Spinal cord (tissue), 10 donors: ENCODE data around the gene KLHL11. TPM values are rescaled to one million over a fixed set of nuclear protein-coding genes. Genes with fewer than 3 reads are reported as not detected.

Experiments used
- DNase-seq, 6 donors: peaks; one replicate each; pipeline versions ENCODE4 v3.0.0 to v3.0.0-alpha.2; 2013 to 2015; ENCODE audit warnings: low spot score in 6 of 6, low read depth in 4 of 6
- H3K27ac ChIP-seq: one replicate; pipeline ENCODE4 v1.5.1; 2013; ENCODE audit warnings: low read depth, low read length, control low read depth
- H3K27me3 ChIP-seq: one replicate; pipeline ENCODE4 v1.6.1; 2013; ENCODE audit warnings: low read length; ENCODE audit not compliant: control insufficient read depth, insufficient read depth
- H3K36me3 ChIP-seq: one replicate; pipeline ENCODE4 v1.6.1; 2013; ENCODE audit warnings: low read length; ENCODE audit not compliant: control insufficient read depth, insufficient read depth
- H3K4me1 ChIP-seq: one replicate; pipeline ENCODE4 v1.6.1; 2013; ENCODE audit warnings: low read length; ENCODE audit not compliant: control insufficient read depth, insufficient read depth
- H3K4me3 ChIP-seq: one replicate; pipeline ENCODE4 v1.5.1; 2013; ENCODE audit warnings: low read depth, low read length, control low read depth
- H3K9me3 ChIP-seq: one replicate; pipeline ENCODE4 v1.6.1; 2013; ENCODE audit warnings: low read length; ENCODE audit not compliant: control insufficient read depth, insufficient read depth
- WGBS: methylation state at CpG from one replicate; pipeline ENCODE4 v1.1.5; 2013; ENCODE audit warnings: missing lambda C conversion rate; ENCODE audit not compliant: insufficient coverage; 5-methylcytosine and 5-hydroxymethylcytosine counted together
- polyA plus RNA-seq, 2 donors: library from polyadenylated mRNA; unstranded; fragments of 120-200 nt; gene quantifications; one replicate each; pipeline ENCODE4 v1.2.1, GENCODE V29; 2013; ENCODE audit not compliant: insufficient read length in 2 of 2
- small RNA-seq: library from RNA; depleted of rRNA; stranded (forward); fragments of <200 nt; gene quantifications from one replicate; pipeline ENCODE3, GENCODE V24; 2014; ENCODE audit warnings: low replicate concordance
- total RNA-seq, 2 donors: library from RNA; depleted of rRNA in 1 of 2; stranded (reverse); fragments of 120-200 nt in 1 of 2; fragments of >200 nt in 1 of 2; gene quantifications; one replicate each; pipeline versions ENCODE4 v1.2.3 to v1.2.4, GENCODE V29; 2013 to 2014
- donor health status: healthy.

Gene KLHL11
- total and polyA plus RNA-seq, 4 donors: 11.1 to 64.6 (median 23.5) TPM

DNA sequence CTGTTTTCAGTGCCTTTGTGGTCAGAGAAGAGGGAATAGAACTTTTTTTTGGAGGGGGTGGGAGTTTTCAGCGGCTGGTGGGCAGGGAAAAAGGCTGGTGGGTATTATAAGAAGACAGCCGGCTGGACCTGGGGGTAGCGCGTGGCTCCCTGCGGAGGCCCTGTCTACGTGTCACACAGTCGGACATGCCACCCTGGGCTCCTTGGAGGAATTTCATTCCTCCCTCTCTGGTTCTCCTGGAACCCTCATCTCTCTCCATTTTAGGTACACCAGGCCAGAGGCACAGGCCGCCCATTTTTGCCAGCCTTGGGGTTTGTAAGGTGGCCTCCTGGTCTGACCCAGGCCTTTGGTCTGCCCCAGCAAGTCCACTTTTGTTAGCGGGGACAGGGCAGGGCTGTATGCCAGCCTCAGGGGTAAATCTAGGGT is 51.5 kb downstream of the KLHL11 start:
- H3K4me1 ChIP-seq: peaks cover 40% of the 10 kb centered on the region
- peaks cover 22% of the 10 kb centered on the region for H3K36me3 ChIP-seq
- H3K4me3 ChIP-seq: peak overlapping the region; percentile 75
- H3K9me3 ChIP-seq: no peaks in the 10 kb centered on the region
- WGBS: 35% methylated on average over 9 of the region's 9 CpGs
- DNase-seq: no peak
- H3K27ac ChIP-seq: no peak overlapping the region
- H3K27me3 ChIP-seq: no peaks in the 10 kb centered on the region

DNA sequence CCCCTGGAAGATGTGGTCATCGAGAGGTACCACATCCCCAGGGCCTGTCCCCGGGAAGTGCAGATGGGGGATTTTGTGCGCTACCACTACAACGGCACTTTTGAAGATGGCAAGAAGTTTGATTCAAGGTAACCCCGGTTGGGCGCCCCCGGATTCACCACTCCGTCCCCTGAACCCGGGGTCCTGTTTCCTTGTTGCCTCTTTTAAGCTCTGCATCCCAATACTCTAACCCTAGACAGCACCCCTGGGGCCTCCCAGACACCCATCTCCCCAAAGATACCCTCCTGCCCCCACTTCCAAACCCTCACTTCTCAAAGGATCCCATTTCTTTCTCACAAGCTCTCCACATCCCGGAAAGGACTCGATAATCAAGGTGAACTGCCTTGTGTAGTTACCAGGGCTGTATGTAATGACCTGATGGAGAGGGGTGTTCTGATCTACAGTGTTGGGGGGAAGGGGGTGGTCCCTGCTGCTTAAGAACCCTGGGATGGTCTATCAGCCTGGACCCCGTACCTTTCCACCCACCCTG is 52.0 kb downstream of the KLHL11 start:
- H3K4me1 ChIP-seq: peaks cover 40% of the 10 kb centered on the region
- DNase-seq: no peak
- peak overlapping the region; percentile 75 for H3K4me3 ChIP-seq
- H3K27me3 ChIP-seq: no peaks in the 10 kb centered on the region
- no peaks in the 10 kb centered on the region for H3K9me3 ChIP-seq
- WGBS: 4% methylated on average over 9 of the region's 12 CpGs
- peak overlapping the region; percentile 80 for H3K27ac ChIP-seq
- H3K36me3 ChIP-seq: peaks cover 24% of the 10 kb centered on the region

DNA sequence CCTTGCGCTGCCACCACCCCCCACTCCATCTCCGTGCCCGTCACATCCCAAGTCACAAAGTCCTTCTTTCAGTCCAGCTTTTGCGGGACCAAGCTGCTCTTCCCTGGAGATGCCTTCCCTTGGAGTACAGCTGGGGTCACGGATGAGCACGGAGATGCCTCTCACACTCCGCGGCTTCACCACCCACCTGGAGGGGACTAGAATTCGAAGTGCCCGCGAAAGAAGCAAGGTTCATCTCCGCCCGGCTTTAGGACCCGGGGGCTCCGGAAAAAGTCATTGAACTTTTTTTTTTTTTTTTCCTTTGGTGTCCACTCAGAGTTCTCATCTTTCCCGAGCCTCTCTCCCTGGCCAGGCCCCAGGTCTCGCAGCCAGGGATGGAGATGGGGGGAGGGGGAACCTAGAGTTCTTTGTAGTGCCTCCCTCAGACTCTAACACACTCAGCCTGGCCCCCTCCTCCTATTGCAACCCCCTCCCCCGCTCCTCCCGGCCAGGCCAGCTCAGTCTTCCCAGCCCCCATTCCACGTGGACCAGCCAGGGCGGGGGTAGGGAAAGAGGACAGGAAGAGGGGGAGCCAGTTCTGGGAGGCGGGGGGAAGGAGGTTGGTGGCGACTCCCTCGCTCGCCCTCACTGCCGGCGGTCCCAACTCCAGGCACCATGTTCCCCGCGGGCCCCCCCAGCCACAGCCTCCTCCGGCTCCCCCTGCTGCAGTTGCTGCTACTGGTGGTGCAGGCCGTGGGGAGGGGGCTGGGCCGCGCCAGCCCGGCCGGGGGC is 52.7 kb downstream of the KLHL11 start, which contains the start of gene FKBP10:
FKBP10 (plus strand) TSS at position 624 of the 771 bp plus-strand sequence; CDS start at position 655, 31 bp downstream.
- 2% methylated on average over 25 of the region's 35 CpGs for WGBS
- peaks cover 40% of the 10 kb centered on the region for H3K4me1 ChIP-seq
- H3K27me3 ChIP-seq: no peaks in the 10 kb centered on the region
- peaks cover 24% of the 10 kb centered on the region for H3K36me3 ChIP-seq
- peak; percentile 57 to 92 (median 77) for DNase-seq
- H3K4me3 ChIP-seq: peak within 1 kb of the TSS; percentile 75
- H3K27ac ChIP-seq: peak within 1 kb of the TSS; percentile 80
- H3K9me3 ChIP-seq: no peaks in the 10 kb centered on the region

GRCh38 chr17:41811549-41812380 is 53.5 kb downstream of the KLHL11 start, which contains the start of gene P3H4:
Gene P3H4, minus strand, starts transcription at chr17:41811949. Its CDS starts 34 bp downstream, at chr17:41811915.
- peak within 1 kb of the TSS; percentile 80 for H3K27ac ChIP-seq
- H3K4me1 ChIP-seq: peaks cover 40% of the 10 kb centered on the region
- peaks cover 21% of the 10 kb centered on the region for H3K36me3 ChIP-seq
- H3K27me3 ChIP-seq: no peaks in the 10 kb centered on the region
- WGBS: under 1% methylated on average over 96 of the region's 96 CpGs
- peak in 5 of 6 donors; percentile 57 to 93 (median 77) for DNase-seq
- peak within 1 kb of the TSS; percentile 75 for H3K4me3 ChIP-seq
- no peaks in the 10 kb centered on the region for H3K9me3 ChIP-seq

GRCh38 chr17:41810659-41811548 is 54.3 kb downstream of the KLHL11 start:
- H3K27ac ChIP-seq: no peak overlapping the region
- H3K9me3 ChIP-seq: no peaks in the 10 kb centered on the region
- H3K36me3 ChIP-seq: peaks cover 27% of the 10 kb centered on the region
- no peaks in the 10 kb centered on the region for H3K27me3 ChIP-seq
- peaks cover 40% of the 10 kb centered on the region for H3K4me1 ChIP-seq
- DNase-seq: no peak
- WGBS: 25% methylated on average over 56 of the region's 58 CpGs
- H3K4me3 ChIP-seq: peak overlapping the region; percentile 75

GRCh38 chr17:41806685-41807445 is 58.4 kb downstream of the KLHL11 start:
- Histone ChIP-seq H3K4me1 (peaks cover 20% of the 10 kb centered on the region), H3K27me3 (no peaks in the 10 kb centered on the region), H3K4me3 (no peak overlapping the region), H3K27ac (no peak overlapping the region), H3K9me3 (no peaks in the 10 kb centered on the region), H3K36me3 (peaks cover 43% of the 10 kb centered on the region)
- 86% methylated on average over 5 of the region's 8 CpGs for WGBS
- DNase-seq: no peak

Small RNAs within 50 kb of the gene (small RNA-seq; reads per million reads assigned to genes)
- gene AC125257.2: not detected

Other genes starting within 250 kb of the KLHL11 start
- 1 to 10 TPM in 1 of 2 donors, under 1 TPM in 1; 0.69 to 1.5 TPM for gene KRT17, start 240.8 kb downstream of the KLHL11 start, total RNA-seq
- gene KRT17, start 240.8 kb downstream of the KLHL11 start, polyA plus RNA-seq: under 1 TPM in 1 of 2 donors, not detected in 1; 0.66 TPM
- gene EIF1, start 176.5 kb downstream of the KLHL11 start, total RNA-seq: 100 to 1,000 TPM; 179 to 244 TPM
- gene EIF1, start 176.5 kb downstream of the KLHL11 start, polyA plus RNA-seq: 100 to 1,000 TPM; 685 to 689 TPM
- not detected for gene GAST, start 153.1 kb downstream of the KLHL11 start, total RNA-seq
- under 1 TPM; 0.47 to 0.57 TPM for gene GAST, start 153.1 kb downstream of the KLHL11 start, polyA plus RNA-seq
- 10 to 100 TPM in 1 of 2 donors, 1 to 10 TPM in 1; 7.3 to 22.1 TPM for gene HAP1, start 130.8 kb downstream of the KLHL11 start, total RNA-seq
- gene HAP1, start 130.8 kb downstream of the KLHL11 start, polyA plus RNA-seq: 10 to 100 TPM; 44.2 to 52.8 TPM
- 10 to 100 TPM; 15.8 to 56.0 TPM for gene JUP, start 78.7 kb downstream of the KLHL11 start, total RNA-seq
- gene JUP, start 78.7 kb downstream of the KLHL11 start, polyA plus RNA-seq: 10 to 100 TPM; 26.8 to 44.6 TPM
- gene P3H4, start 53.5 kb downstream of the KLHL11 start, total RNA-seq: 10 to 100 TPM; 18.8 to 39.2 TPM
- 10 to 100 TPM; 27.6 to 35.5 TPM for gene P3H4, start 53.5 kb downstream of the KLHL11 start, polyA plus RNA-seq
- 100 to 1,000 TPM in 1 of 2 donors, 10 to 100 TPM in 1; 56.6 to 125 TPM for gene FKBP10, start 52.4 kb downstream of the KLHL11 start, total RNA-seq
- 100 to 1,000 TPM in 1 of 2 donors, 10 to 100 TPM in 1; 74.2 to 100 TPM for gene FKBP10, start 52.4 kb downstream of the KLHL11 start, polyA plus RNA-seq
- gene NT5C3B, start 29.2 kb downstream of the KLHL11 start, total RNA-seq: 10 to 100 TPM; 74.0 to 88.3 TPM
- 100 to 1,000 TPM; 123 to 151 TPM for gene NT5C3B, start 29.2 kb downstream of the KLHL11 start, polyA plus RNA-seq
- under 1 TPM; 0.11 to 0.30 TPM for gene KLHL10, start 27.6 kb downstream of the KLHL11 start, total RNA-seq
- gene KLHL10, start 27.6 kb downstream of the KLHL11 start, polyA plus RNA-seq: under 1 TPM in 1 of 2 donors, not detected in 1; 0.63 TPM
- gene ACLY, start 53.5 kb upstream of the KLHL11 start, total RNA-seq: 100 to 1,000 TPM in 1 of 2 donors, 10 to 100 TPM in 1; 96.3 to 162 TPM
- gene ACLY, start 53.5 kb upstream of the KLHL11 start, polyA plus RNA-seq: 100 to 1,000 TPM; 163 to 186 TPM
- gene ODAD4, start 65.2 kb upstream of the KLHL11 start, total RNA-seq: 1 to 10 TPM; 2.0 to 7.0 TPM
- 1 to 10 TPM; 7.1 to 8.7 TPM for gene ODAD4, start 65.2 kb upstream of the KLHL11 start, polyA plus RNA-seq
- gene CNP, start 101.4 kb upstream of the KLHL11 start, total RNA-seq: 100 to 1,000 TPM; 277 to 654 TPM
- gene CNP, start 101.4 kb upstream of the KLHL11 start, polyA plus RNA-seq: 1,000 to 10,000 TPM in 1 of 2 donors, 100 to 1,000 TPM in 1; 918 to 1,008 TPM
- gene DNAJC7, start 152.0 kb upstream of the KLHL11 start, total RNA-seq: 10 to 100 TPM; 87.3 to 87.6 TPM
- gene DNAJC7, start 152.0 kb upstream of the KLHL11 start, polyA plus RNA-seq: 100 to 1,000 TPM; 128 to 133 TPM
- 10 to 100 TPM; 24.7 to 55.8 TPM for gene NKIRAS2, start 154.7 kb upstream of the KLHL11 start, total RNA-seq
- 10 to 100 TPM; 75.8 to 79.6 TPM for gene NKIRAS2, start 154.7 kb upstream of the KLHL11 start, polyA plus RNA-seq
- gene C17orf113, start 185.2 kb upstream of the KLHL11 start, total RNA-seq: 1 to 10 TPM; 3.0 to 3.1 TPM
- 1 to 10 TPM; 3.4 to 4.5 TPM for gene C17orf113, start 185.2 kb upstream of the KLHL11 start, polyA plus RNA-seq
- 1 to 10 TPM in 1 of 2 donors, under 1 TPM in 1; 0.50 to 3.3 TPM for gene ZNF385C, start 233.1 kb upstream of the KLHL11 start, total RNA-seq
- gene ZNF385C, start 233.1 kb upstream of the KLHL11 start, polyA plus RNA-seq: 1 to 10 TPM; 4.4 to 7.3 TPM
- 10 to 100 TPM in 1 of 2 donors, 1 to 10 TPM in 1; 6.7 to 19.7 TPM for gene DHX58, start 247.3 kb upstream of the KLHL11 start, total RNA-seq
- 1 to 10 TPM; 7.6 to 10.0 TPM for gene DHX58, start 247.3 kb upstream of the KLHL11 start, polyA plus RNA-seq